ENCODE results near the gene ZGLP1.

ZGLP1 gene

GRCh38 chr19:10299545-10300458, 9.8 kb downstream of the ZGLP1 start:
- H3K9ac ChIP-seq = no peak overlapping the region
- TF ChIP-seq CTCF (IDR thresholded peaks at IDR 0.05) = no peak
- no peak overlapping the region for H2AFZ ChIP-seq
- no peaks in the 10 kb centered on the region for H3K36me3 ChIP-seq (ENCODE audit: control insufficient read depth, insufficient read depth, low read length)
- H3K27me3 ChIP-seq (ENCODE audit: control insufficient read depth, insufficient read depth, low read length) = peaks cover under 1% of the 10 kb centered on the region
- H3K79me2 ChIP-seq = no peaks in the 10 kb centered on the region
- no peak overlapping the region for H3K4me2 ChIP-seq (ENCODE audit: low read length)
- peaks cover 5% of the 10 kb centered on the region for H3K4me1 ChIP-seq
- H3K27ac ChIP-seq = no peak overlapping the region
- H3K9me3 ChIP-seq (ENCODE audit: control insufficient read depth, low read length) = no peaks in the 10 kb centered on the region
- no peak overlapping the region for H3K4me3 ChIP-seq (ENCODE audit: low read depth, low read length)

- Histone ChIP-seq H3K36me3 (ENCODE audit: control insufficient read depth, insufficient read depth, low read length) (no peaks in the 10 kb centered on the region), H3K4me3 (ENCODE audit: low read depth, low read length) (peak overlapping the region; percentile 51), H3K79me2 (no peaks in the 10 kb centered on the region), H3K9ac (no peak overlapping the region), H2AFZ (peak overlapping the region; percentile 58), H3K4me2 (ENCODE audit: low read length) (peak overlapping the region; percentile 33), H3K27me3 (ENCODE audit: control insufficient read depth, insufficient read depth, low read length) (peaks cover 11% of the 10 kb centered on the region), H3K27ac (no peak overlapping the region), H3K4me1 (peaks cover 8% of the 10 kb centered on the region), H3K9me3 (ENCODE audit: control insufficient read depth, low read length) (no peaks in the 10 kb centered on the region)
- TF ChIP-seq CTCF (IDR thresholded peaks at IDR 0.05) = no peak
Observed at GRCh38 chr19:10295847-10296591, 13.6 kb downstream of the ZGLP1 start.

GRCh38 chr19:10295305-10295846, 14.2 kb downstream of the ZGLP1 start:
- H3K27me3 ChIP-seq (ENCODE audit: control insufficient read depth, insufficient read depth, low read length) = peaks cover 11% of the 10 kb centered on the region
- peak; percentile 5 for TF ChIP-seq CTCF (IDR thresholded peaks at IDR 0.05)
- H3K9ac ChIP-seq = no peak overlapping the region
- peak overlapping the region; percentile 33 for H3K4me2 ChIP-seq (ENCODE audit: low read length)
- no peaks in the 10 kb centered on the region for H3K79me2 ChIP-seq
- peak overlapping the region; percentile 51 for H3K4me3 ChIP-seq (ENCODE audit: low read depth, low read length)
- H3K4me1 ChIP-seq = peaks cover 8% of the 10 kb centered on the region
- no peak overlapping the region for H3K27ac ChIP-seq
- H3K36me3 ChIP-seq (ENCODE audit: control insufficient read depth, insufficient read depth, low read length) = no peaks in the 10 kb centered on the region
- no peaks in the 10 kb centered on the region for H3K9me3 ChIP-seq (ENCODE audit: control insufficient read depth, low read length)
- H2AFZ ChIP-seq = peak overlapping the region; percentile 58

- peaks cover 11% of the 10 kb centered on the region for H3K4me1 ChIP-seq
- TF ChIP-seq CTCF (IDR thresholded peaks at IDR 0.05) = no peak
- H3K4me2 ChIP-seq (ENCODE audit: low read length) = peak overlapping the region; percentile 33
- peaks cover 11% of the 10 kb centered on the region for H3K27me3 ChIP-seq (ENCODE audit: control insufficient read depth, insufficient read depth, low read length)
- no peaks in the 10 kb centered on the region for H3K9me3 ChIP-seq (ENCODE audit: control insufficient read depth, low read length)
- H3K4me3 ChIP-seq (ENCODE audit: low read depth, low read length) = peak overlapping the region; percentile 51
- H3K79me2 ChIP-seq = no peaks in the 10 kb centered on the region
- no peak overlapping the region for H3K9ac ChIP-seq
- no peaks in the 10 kb centered on the region for H3K36me3 ChIP-seq (ENCODE audit: control insufficient read depth, insufficient read depth, low read length)
- H3K27ac ChIP-seq = no peak overlapping the region
- no peak overlapping the region for H2AFZ ChIP-seq
Observed at GRCh38 chr19:10294368-10294697, 15.3 kb downstream of the ZGLP1 start.
